ENCODE data around the gene HS1BP3.

Gene HS1BP3

GRCh38 chr2:20617081-20617575 is 33.8 kb downstream of the HS1BP3 start:
- no peak for DNase-seq (ENCODE audit: low spot score)

- DNase-seq (ENCODE audit: low spot score) = no peak
Measured at GRCh38 chr2:20616341-20616871, 34.5 kb downstream of the HS1BP3 start.

- no peak for DNase-seq (ENCODE audit: low spot score)
Measured at GRCh38 chr2:20615466-20616241, 35.2 kb downstream of the HS1BP3 start.

GRCh38 chr2:20615068-20615465 is 35.8 kb downstream of the HS1BP3 start:
- no peak for DNase-seq (ENCODE audit: low spot score)

GRCh38 chr2:20614201-20615067 is 36.5 kb downstream of the HS1BP3 start:
- peak; percentile 19 for DNase-seq (ENCODE audit: low spot score)

- DNase-seq (ENCODE audit: low spot score) = no peak
Measured at GRCh38 chr2:20612925-20613916, 37.7 kb downstream of the HS1BP3 start.

GRCh38 chr2:20611844-20612356 is 39.0 kb downstream of the HS1BP3 start:
- DNase-seq (ENCODE audit: low spot score) = no peak

GRCh38 chr2:20611077-20611843 is 39.6 kb downstream of the HS1BP3 start:
- no peak for DNase-seq (ENCODE audit: low spot score)

GRCh38 chr2:20609995-20610357 is 40.9 kb downstream of the HS1BP3 start:
- no peak for DNase-seq (ENCODE audit: low spot score)

GRCh38 chr2:20609349-20609994 is 41.4 kb downstream of the HS1BP3 start:
- no peak for DNase-seq (ENCODE audit: low spot score)

GRCh38 chr2:20608666-20609348 is 42.1 kb downstream of the HS1BP3 start:
- no peak for DNase-seq (ENCODE audit: low spot score)

GRCh38 chr2:20607446-20607845 is 43.5 kb downstream of the HS1BP3 start:
- DNase-seq (ENCODE audit: low spot score) = no peak

GRCh38 chr2:20606198-20606597 is 44.7 kb downstream of the HS1BP3 start:
- DNase-seq (ENCODE audit: low spot score) = no peak

- DNase-seq (ENCODE audit: low spot score) = no peak
Measured at GRCh38 chr2:20604951-20605381, 45.9 kb downstream of the HS1BP3 start.

GRCh38 chr2:20604401-20604911 is 46.4 kb downstream of the HS1BP3 start:
- no peak for DNase-seq (ENCODE audit: low spot score)

- no peak for DNase-seq (ENCODE audit: low spot score)
Measured at GRCh38 chr2:20603791-20604190, 47.1 kb downstream of the HS1BP3 start.

- DNase-seq (ENCODE audit: low spot score) = no peak
Measured at GRCh38 chr2:20602803-20603202, 48.1 kb downstream of the HS1BP3 start.

GRCh38 chr2:20600756-20601325 is 50.1 kb downstream of the HS1BP3 start:
- DNase-seq (ENCODE audit: low spot score) = no peak

Data from NAMALWA (cell line).